Sigmoid colon (tissue), 7 donors: ENCODE data around the gene EPO. TPM values are rescaled to one million over a fixed set of nuclear protein-coding genes. Genes with fewer than 3 reads are reported as not detected.

Experiments
- DNase-seq: peaks from one replicate; pipeline ENCODE4 v3.0.0-alpha.2; 2019
- H3K27ac ChIP-seq, 4 donors: fragments of 200-600 bp; sonication (generic); one replicate each; pipeline ENCODE4 v1.5.1; 2016 to 2019; ENCODE audit warnings: mild to moderate bottlenecking in 1 of 4
- H3K27me3 ChIP-seq, 3 donors: fragments of 200-600 bp; sonication (generic); one replicate each; pipeline ENCODE4 v1.5.1; 2019; ENCODE audit warnings: mild to moderate bottlenecking in 1 of 3
- H3K36me3 ChIP-seq, 4 donors: fragments of 200-600 bp; sonication (generic); one replicate each; pipeline ENCODE4 v1.5.1; 2016 to 2019
- H3K4me1 ChIP-seq, 4 donors: fragments of 200-600 bp; sonication (generic); one replicate each; pipeline ENCODE4 v1.5.1; 2017 to 2019
- H3K4me3 ChIP-seq, 4 donors: fragments of 200-600 bp; sonication (generic); one replicate each; pipeline ENCODE4 v1.5.1; 2017 to 2019; ENCODE audit warnings: mild to moderate bottlenecking in 2 of 4, moderate library complexity in 1 of 4
- H3K9me3 ChIP-seq, 4 donors: fragments of 200-600 bp in 3 of 4; sonication (generic) in 3 of 4; one replicate each; pipeline versions ENCODE4 v1.5.1 to v1.6.1; 2013 to 2019
- CTCF ChIP-seq, 4 experiments: fragments of 450-650 bp in 3 of 4; fragments of 200-600 bp in 1 of 4; IDR thresholded peaks; one replicate each; pipeline ENCODE4 v1.5.1; 2016 to 2019; ENCODE audit warnings: antibody characterized with exemption in 4 of 4, mild to moderate bottlenecking in 3 of 4, moderate library complexity in 2 of 4
- EP300 ChIP-seq, 4 donors: sonication (generic); formaldehyde crosslinking; IDR thresholded peaks; one replicate each; pipeline ENCODE4 v1.6.1; 2017; ENCODE audit warnings: antibody characterized with exemption in 4 of 4
- POLR2A ChIP-seq, 2 donors: fragments of 450-650 bp; IDR thresholded peaks; one replicate each; pipeline ENCODE4 v1.6.1; 2016; ENCODE audit warnings: antibody characterized with exemption in 2 of 2, mild to moderate bottlenecking in 2 of 2, moderate library complexity in 2 of 2
- POLR2AphosphoS5 ChIP-seq, 4 donors: sonication (generic); formaldehyde crosslinking; IDR thresholded peaks; one replicate each; pipeline ENCODE4 v1.6.1; 2017; ENCODE audit warnings: antibody characterized with exemption in 4 of 4
- WGBS, 2 donors: extraction: QIAGEN DNeasy Blood & Tissue Kit; methylation state at CpG; one replicate each; pipeline ENCODE4 v1.1.7; 2013; 5-methylcytosine and 5-hydroxymethylcytosine counted together
- intact Hi-C: fragments of 100-400 bp; cut with DNase I; formaldehyde crosslinking; loops from one replicate; pipeline ENCODE4 v1.15.1; 2023
- polyA plus RNA-seq, 3 donors: library from polyadenylated mRNA; stranded (reverse); fragments of 200-250 nt; gene quantifications; one replicate each; pipeline ENCODE4 v1.2.3, GENCODE V29; 2013
- total RNA-seq, 4 donors: library from RNA; depleted of rRNA; stranded (reverse); fragments of >200 nt; gene quantifications; one replicate each; pipeline ENCODE4 v1.1.0, GENCODE V29; 2016
- donor health status: healthy with polysubstance abuse.
- donor health status: Bipolar disorder and iron deficiency.
- donor health status: healthy.

EPO gene
- total and polyA plus RNA-seq, 7 donors = not detected

GRCh38 chr7:100677308-100678267 lies 42.7 kb upstream of the EPO start:
- Histone ChIP-seq H3K27me3 (no peaks in the 10 kb centered on the region), H3K36me3 (peaks cover 29 to 59% (median 44%) of the 10 kb centered on the region in 4 donors), H3K27ac (peak overlapping the region in 1 of 4 donors; percentile 98), H3K9me3 (no peaks in the 10 kb centered on the region), H3K4me3 (no peak overlapping the region), H3K4me1 (peaks cover 0 to 31% (median 26%) of the 10 kb centered on the region in 4 donors)
- 91% methylated on average over 36 of the region's 36 CpGs for WGBS, 2 donors
- intact Hi-C loops = loop anchor here (5.0 kb wide), 1 partner anchor 210 kb away; no protein-coding TSS in a partner anchor
- DNase-seq = no peak
- no peak for TF ChIP-seq POLR2A (IDR thresholded peaks at IDR 0.05)
- TF ChIP-seq EP300 (IDR thresholded peaks at IDR 0.05) = no peak
- TF ChIP-seq POLR2AphosphoS5 (IDR thresholded peaks at IDR 0.05) = no peak
- no peak for TF ChIP-seq CTCF (IDR thresholded peaks at IDR 0.05)

GRCh38 chr7:100678291-100678984 lies 41.8 kb upstream of the EPO start:
- peak; percentile 68 for DNase-seq

GRCh38 chr7:100679129-100679926 lies 40.9 kb upstream of the EPO start:
- H3K36me3 ChIP-seq = peaks cover 46 to 76% (median 61%) of the 10 kb centered on the region in 4 donors
- intact Hi-C loops = loop anchor here (5.0 kb wide), 1 partner anchor 212 kb away; no protein-coding TSS in a partner anchor
- peaks cover 0 to 26% (median 24%) of the 10 kb centered on the region in 4 donors for H3K4me1 ChIP-seq
- no peaks in the 10 kb centered on the region for H3K9me3 ChIP-seq
- TF ChIP-seq CTCF (IDR thresholded peaks at IDR 0.05) = no peak
- no peak for TF ChIP-seq POLR2AphosphoS5 (IDR thresholded peaks at IDR 0.05)
- no peak for TF ChIP-seq EP300 (IDR thresholded peaks at IDR 0.05)
- TF ChIP-seq POLR2A (IDR thresholded peaks at IDR 0.05) = no peak
- peak overlapping the region; percentile 45 to 98 (median 67) for H3K27ac ChIP-seq
- peak; percentile 70 for DNase-seq
- no peak overlapping the region for H3K4me3 ChIP-seq
- 63 to 70% methylated on average over 13 of the region's 13 CpGs for WGBS, 2 donors
- H3K27me3 ChIP-seq = no peaks in the 10 kb centered on the region

More at GRCh38 chr7:100678291-100678984, 41.8 kb upstream of the EPO start:
- Histone ChIP-seq H3K27ac (peak overlapping the region; percentile 45 to 98 (median 67)), H3K36me3 (peaks cover 37 to 67% (median 53%) of the 10 kb centered on the region in 4 donors), H3K4me1 (peaks cover 0 to 26% (median 24%) of the 10 kb centered on the region in 4 donors), H3K9me3 (no peaks in the 10 kb centered on the region), H3K4me3 (no peak overlapping the region), H3K27me3 (no peaks in the 10 kb centered on the region)
- intact Hi-C loops = loop anchor here (5.0 kb wide), 1 partner anchor 211 kb away; no protein-coding TSS in a partner anchor
- TF ChIP-seq CTCF (IDR thresholded peaks at IDR 0.05) (no peak), POLR2AphosphoS5 (IDR thresholded peaks at IDR 0.05) (peak in 2 of 4 donors; percentile 35 to 50)
- 85% methylated on average over 35 of the region's 35 CpGs for WGBS, 2 donors

GRCh38 chr7:100679927-100680575 lies 40.2 kb upstream of the EPO start:
- TF ChIP-seq POLR2AphosphoS5 (IDR thresholded peaks at IDR 0.05) (peak in 1 of 4 donors; percentile 26), POLR2A (IDR thresholded peaks at IDR 0.05) (no peak)
- peak; percentile 83 for DNase-seq
- intact Hi-C loops = loop anchor here (5.0 kb wide), 1 partner anchor 213 kb away; no protein-coding TSS in a partner anchor
- H3K4me1 ChIP-seq = peaks cover 0 to 26% (median 24%) of the 10 kb centered on the region in 4 donors
- H3K9me3 ChIP-seq = no peaks in the 10 kb centered on the region
- H3K36me3 ChIP-seq = peaks cover 53 to 83% (median 69%) of the 10 kb centered on the region in 4 donors
- no peaks in the 10 kb centered on the region for H3K27me3 ChIP-seq
- WGBS, 2 donors = 77% methylated on average over 13 of the region's 13 CpGs
- H3K27ac ChIP-seq = peak overlapping the region; percentile 61 to 98 (median 67)
- no peak overlapping the region for H3K4me3 ChIP-seq
